ENCODE results near the gene TSSK2.

DNA sequence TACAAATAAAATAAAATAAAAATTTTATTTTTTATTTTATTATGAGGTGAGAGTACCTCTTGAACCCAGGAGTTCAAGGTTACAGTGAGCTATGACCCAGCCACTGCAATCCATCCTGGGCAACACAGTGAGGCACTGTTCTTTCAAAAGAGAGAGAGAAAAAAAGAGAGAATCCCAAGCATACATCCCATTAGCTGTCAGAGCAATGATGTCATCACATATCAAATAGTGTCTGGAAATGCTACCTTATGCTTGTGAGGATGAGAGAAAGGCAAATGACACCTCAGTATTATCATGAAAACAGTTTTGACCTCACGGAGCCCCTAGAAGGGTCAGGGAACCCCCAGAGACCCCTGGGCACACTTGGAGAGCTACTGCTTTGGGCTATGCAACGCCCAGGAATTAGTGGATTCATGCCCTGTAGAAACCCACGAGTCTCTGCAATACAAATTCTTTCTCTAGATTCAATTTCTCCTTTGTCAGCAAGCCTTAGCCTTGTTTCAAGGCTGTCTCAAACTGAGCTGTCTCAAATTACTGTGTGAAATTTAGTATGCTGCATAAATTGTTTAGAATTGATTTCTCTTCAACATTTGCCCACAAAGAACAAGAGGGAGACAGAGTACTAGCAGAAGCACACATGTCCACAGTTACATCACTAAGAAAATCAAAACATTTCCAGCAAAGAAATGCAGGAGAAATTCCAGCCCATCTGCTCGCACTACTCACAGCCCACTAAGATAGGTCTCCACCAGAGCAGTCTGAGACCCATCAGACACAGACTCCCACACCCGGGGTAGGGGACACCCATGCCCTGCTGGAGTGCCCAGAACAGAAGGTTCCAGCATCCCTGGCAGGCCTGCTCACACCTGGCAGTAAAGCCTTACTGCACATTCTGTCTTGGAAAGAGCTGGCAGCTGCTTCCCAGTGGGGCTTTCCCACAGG lies 27.0 kb upstream of the TSSK2 start:
- TF ChIP-seq, protein P1, sequence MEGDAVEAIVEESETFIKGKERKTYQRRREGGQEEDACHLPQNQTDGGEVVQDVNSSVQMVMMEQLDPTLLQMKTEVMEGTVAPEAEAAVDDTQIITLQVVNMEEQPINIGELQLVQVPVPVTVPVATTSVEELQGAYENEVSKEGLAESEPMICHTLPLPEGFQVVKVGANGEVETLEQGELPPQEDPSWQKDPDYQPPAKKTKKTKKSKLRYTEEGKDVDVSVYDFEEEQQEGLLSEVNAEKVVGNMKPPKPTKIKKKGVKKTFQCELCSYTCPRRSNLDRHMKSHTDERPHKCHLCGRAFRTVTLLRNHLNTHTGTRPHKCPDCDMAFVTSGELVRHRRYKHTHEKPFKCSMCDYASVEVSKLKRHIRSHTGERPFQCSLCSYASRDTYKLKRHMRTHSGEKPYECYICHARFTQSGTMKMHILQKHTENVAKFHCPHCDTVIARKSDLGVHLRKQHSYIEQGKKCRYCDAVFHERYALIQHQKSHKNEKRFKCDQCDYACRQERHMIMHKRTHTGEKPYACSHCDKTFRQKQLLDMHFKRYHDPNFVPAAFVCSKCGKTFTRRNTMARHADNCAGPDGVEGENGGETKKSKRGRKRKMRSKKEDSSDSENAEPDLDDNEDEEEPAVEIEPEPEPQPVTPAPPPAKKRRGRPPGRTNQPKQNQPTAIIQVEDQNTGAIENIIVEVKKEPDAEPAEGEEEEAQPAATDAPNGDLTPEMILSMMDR (IDR thresholded peaks at IDR 0.05; ENCODE audit: insufficient read depth, low read length, poor library complexity, severe bottlenecking) = no peak
- TF ChIP-seq EZH2phosphoT487 (conservative IDR thresholded peaks at IDR 0.05; ENCODE audit: low read length) = no peak

All from SU-DHL-6 (cell line).